Ishikawa (cell line): ENCODE measurements around the gene ZNF488.

ENCODE experiments used
- CEBPB ChIP-seq: IDR thresholded peaks from 2 replicates; pipeline ENCODE4 v1.6.1; 2012
- CREB1 ChIP-seq: IDR thresholded peaks from 2 replicates; pipeline ENCODE4 v1.6.1; 2012; ENCODE audit warnings: low read depth
- EGR1 ChIP-seq: IDR thresholded peaks from 2 replicates; pipeline ENCODE4 v1.6.1; 2012
- EP300 ChIP-seq: IDR thresholded peaks from 2 replicates; pipeline ENCODE4 v1.6.1; 2012; ENCODE audit warnings: borderline replicate concordance
- FOXM1 ChIP-seq: IDR thresholded peaks from 2 replicates; pipeline ENCODE4 v1.6.1; 2012; ENCODE audit warnings: low read depth, borderline replicate concordance
- RAD21 ChIP-seq: IDR thresholded peaks from 2 replicates; pipeline ENCODE4 v1.6.1; 2012; ENCODE audit warnings: low read depth
- TAF1 ChIP-seq: IDR thresholded peaks from 2 replicates; pipeline ENCODE4 v1.6.1; 2012; ENCODE audit warnings: low read depth, mild to moderate bottlenecking
- TCF12 ChIP-seq: IDR thresholded peaks from 2 replicates; pipeline ENCODE4 v1.6.1; 2012; ENCODE audit warnings: low read depth
- YY1 ChIP-seq: IDR thresholded peaks from 2 replicates; pipeline ENCODE4 v1.6.1; 2012; ENCODE audit warnings: low read depth
- TF ChIP-seq, protein P1 (sequence below): IDR thresholded peaks from 2 replicates; pipeline ENCODE4 v1.6.1; 2012
- TF ChIP-seq, protein P2 (sequence below): IDR thresholded peaks from 2 replicates; pipeline ENCODE4 v1.6.1; 2012; ENCODE audit warnings: low read depth, mild to moderate bottlenecking

DNA sequence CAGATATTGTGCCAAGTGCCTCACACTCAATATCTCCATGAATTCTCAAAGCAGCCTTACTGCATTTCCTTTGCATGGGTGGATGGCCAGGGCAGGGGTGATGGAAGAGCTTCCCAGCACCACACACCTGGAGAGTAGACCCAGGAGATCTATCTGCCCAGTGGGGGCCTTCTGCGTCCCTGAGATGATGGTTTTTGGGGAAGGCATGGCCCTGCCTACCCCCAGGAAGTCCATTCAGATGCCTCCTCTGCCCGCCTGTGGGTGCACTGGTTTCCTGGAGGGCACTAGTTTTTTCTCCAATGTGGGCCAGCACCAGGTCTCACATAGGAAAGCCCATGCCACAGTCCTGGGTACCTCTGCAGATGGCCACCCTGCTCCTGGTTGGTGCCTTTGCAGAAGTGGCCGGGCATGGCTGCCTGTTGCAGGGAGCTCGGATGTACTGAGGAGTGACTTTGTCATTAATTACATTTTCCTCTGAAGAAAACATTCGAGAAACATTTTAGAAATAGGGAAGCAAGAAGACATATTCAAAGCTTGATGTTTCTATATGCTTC, 28.2 kb upstream of the ZNF488 start:
- TF ChIP-seq FOXM1 (no peak), TCF12 (no peak), TAF1 (no peak), YY1 (no peak), RAD21 (no peak), CEBPB (no peak), EP300 (no peak), EGR1 (no peak), CREB1 (no peak)
- TF ChIP-seq, protein P1, sequence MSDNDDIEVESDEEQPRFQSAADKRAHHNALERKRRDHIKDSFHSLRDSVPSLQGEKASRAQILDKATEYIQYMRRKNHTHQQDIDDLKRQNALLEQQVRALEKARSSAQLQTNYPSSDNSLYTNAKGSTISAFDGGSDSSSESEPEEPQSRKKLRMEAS: no peak
- TF ChIP-seq, protein P2, sequence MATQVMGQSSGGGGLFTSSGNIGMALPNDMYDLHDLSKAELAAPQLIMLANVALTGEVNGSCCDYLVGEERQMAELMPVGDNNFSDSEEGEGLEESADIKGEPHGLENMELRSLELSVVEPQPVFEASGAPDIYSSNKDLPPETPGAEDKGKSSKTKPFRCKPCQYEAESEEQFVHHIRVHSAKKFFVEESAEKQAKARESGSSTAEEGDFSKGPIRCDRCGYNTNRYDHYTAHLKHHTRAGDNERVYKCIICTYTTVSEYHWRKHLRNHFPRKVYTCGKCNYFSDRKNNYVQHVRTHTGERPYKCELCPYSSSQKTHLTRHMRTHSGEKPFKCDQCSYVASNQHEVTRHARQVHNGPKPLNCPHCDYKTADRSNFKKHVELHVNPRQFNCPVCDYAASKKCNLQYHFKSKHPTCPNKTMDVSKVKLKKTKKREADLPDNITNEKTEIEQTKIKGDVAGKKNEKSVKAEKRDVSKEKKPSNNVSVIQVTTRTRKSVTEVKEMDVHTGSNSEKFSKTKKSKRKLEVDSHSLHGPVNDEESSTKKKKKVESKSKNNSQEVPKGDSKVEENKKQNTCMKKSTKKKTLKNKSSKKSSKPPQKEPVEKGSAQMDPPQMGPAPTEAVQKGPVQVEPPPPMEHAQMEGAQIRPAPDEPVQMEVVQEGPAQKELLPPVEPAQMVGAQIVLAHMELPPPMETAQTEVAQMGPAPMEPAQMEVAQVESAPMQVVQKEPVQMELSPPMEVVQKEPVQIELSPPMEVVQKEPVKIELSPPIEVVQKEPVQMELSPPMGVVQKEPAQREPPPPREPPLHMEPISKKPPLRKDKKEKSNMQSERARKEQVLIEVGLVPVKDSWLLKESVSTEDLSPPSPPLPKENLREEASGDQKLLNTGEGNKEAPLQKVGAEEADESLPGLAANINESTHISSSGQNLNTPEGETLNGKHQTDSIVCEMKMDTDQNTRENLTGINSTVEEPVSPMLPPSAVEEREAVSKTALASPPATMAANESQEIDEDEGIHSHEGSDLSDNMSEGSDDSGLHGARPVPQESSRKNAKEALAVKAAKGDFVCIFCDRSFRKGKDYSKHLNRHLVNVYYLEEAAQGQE: no peak
